HepG2 (cell line): Measurements from ENCODE around the gene LBX2. TPM values are rescaled to one million over a fixed set of nuclear protein-coding genes. Genes with fewer than 3 reads are reported as not detected.

Experiments used
- CHD2 ChIP-seq: IDR thresholded peaks from 2 replicates; pipeline ENCODE4 v1.6.1; 2011; ENCODE audit warnings: low read depth, low read length, improper control_type of control experiment
- EHMT2 ChIP-seq: fragments of 200-600 bp; sonication (generic); IDR thresholded peaks from 2 replicates; pipeline ENCODE4 v1.7.0; 2017; ENCODE audit warnings: antibody characterized with exemption, low read depth, low read length, borderline replicate concordance
- EZH2 ChIP-seq: conservative IDR thresholded peaks from 2 replicates; pipeline ENCODE4 v1.6.1; 2012; ENCODE audit warnings: mild to moderate bottlenecking, low read depth, low read length, moderate library complexity
- FOXJ3 ChIP-seq: sonication (generic); formaldehyde crosslinking; IDR thresholded peaks from 2 replicates; pipeline ENCODE4 v1.4.0; 2020; ENCODE audit warnings: missing genetic modification reagents, mild to moderate bottlenecking, borderline replicate concordance
- FOXM1 ChIP-seq: sonication (generic); formaldehyde crosslinking; IDR thresholded peaks from 2 replicates; pipeline ENCODE4 v1.5.0; 2020; ENCODE audit warnings: missing genetic modification reagents
- MED1 ChIP-seq: sonication (generic); formaldehyde crosslinking; IDR thresholded peaks from 2 replicates; pipeline ENCODE4 v1.4.0; 2020; ENCODE audit warnings: missing genetic modification reagents
- MED8 ChIP-seq: sonication (generic); formaldehyde crosslinking; IDR thresholded peaks from 2 replicates; pipeline ENCODE4 v1.8.1; 2023; ENCODE audit warnings: mild to moderate bottlenecking, missing genetic modification reagents; ENCODE audit not compliant: insufficient replicate concordance
- NFE2L2 ChIP-seq: fragments of 150-350 bp; IDR thresholded peaks from 2 replicates; pipeline ENCODE4 v1.6.1; 2014; ENCODE audit warnings: low read length
- NFYC ChIP-seq: IDR thresholded peaks from 2 replicates; pipeline ENCODE4 v1.6.1; 2016; ENCODE audit warnings: missing genetic modification reagents, missing compliant biosample characterization
- PPARG ChIP-seq: conservative IDR thresholded peaks from 2 replicates; pipeline ENCODE4 v1.6.1; 2016; ENCODE audit warnings: missing biosample characterization, missing genetic modification reagents
- SMARCC2 ChIP-seq: fragments of 450-650 bp; IDR thresholded peaks from 2 replicates; pipeline ENCODE4 v1.6.1; 2017; ENCODE audit warnings: antibody characterized with exemption, mild to moderate bottlenecking
- SPEN ChIP-seq: sonication (generic); formaldehyde crosslinking; IDR thresholded peaks from 2 replicates; pipeline ENCODE4 v1.5.1; 2020; ENCODE audit warnings: low read depth, mild to moderate bottlenecking, missing genetic modification reagents
- ZC3H13 ChIP-seq: sonication (generic); formaldehyde crosslinking; IDR thresholded peaks from 2 replicates; pipeline ENCODE4 v1.8.1; 2023; ENCODE audit warnings: mild to moderate bottlenecking, missing genetic modification reagents, moderate library complexity
- ZNF12 ChIP-seq: sonication (generic); formaldehyde crosslinking; IDR thresholded peaks from 2 replicates; pipeline ENCODE4 v1.5.0; 2020; ENCODE audit warnings: missing genetic modification reagents
- ZNF343 ChIP-seq: sonication (generic); formaldehyde crosslinking; IDR thresholded peaks from 2 replicates; pipeline ENCODE4 v1.4.0; 2020; ENCODE audit warnings: mild to moderate bottlenecking, missing genetic modification reagents
- ZNF354B ChIP-seq: sonication (generic); formaldehyde crosslinking; IDR thresholded peaks from 2 replicates; pipeline ENCODE4 v1.8.0; 2022; ENCODE audit warnings: mild to moderate bottlenecking, missing genetic modification reagents
- ZSCAN30 ChIP-seq: sonication (generic); formaldehyde crosslinking; IDR thresholded peaks from 2 replicates; pipeline ENCODE4 v1.5.0; 2020; ENCODE audit warnings: mild to moderate bottlenecking, missing genetic modification reagents
- polyA plus RNA-seq, 8 experiments: library from polyadenylated mRNA; depleted of rRNA in 3 of 8; stranded (reverse) in 7 of 8; unstranded in 1 of 8; fragments of >200 nt; fragmentation: Illumina TruSeq in 4 of 8; extraction: Trizol in 4 of 8; gene quantifications; 2 replicates each; pipeline versions ENCODE4 v1.2.1 to v1.2.3, GENCODE V29; 2011 to 2016; ENCODE audit warnings: low read depth in 4 of 8, missing spikeins in 1 of 8, mixed read lengths in 1 of 8; ENCODE audit not compliant: insufficient read depth in 1 of 8
- total RNA-seq, 5 experiments: library from RNA; depleted of rRNA; stranded (reverse); fragments of >200 nt; fragmentation: Illumina TruSeq; extraction: Trizol; gene quantifications; 2 replicates each; pipeline ENCODE4 v1.2.3, GENCODE V29; 2016; ENCODE audit warnings: low read depth in 1 of 5
- TF ChIP-seq, protein P1 (sequence below): sonication (generic); formaldehyde crosslinking; IDR thresholded peaks from 2 replicates; pipeline ENCODE4 v1.5.1; 2020; ENCODE audit warnings: missing genetic modification reagents, mild to moderate bottlenecking, borderline replicate concordance
- TF ChIP-seq, protein P2 (sequence below): sonication (generic); formaldehyde crosslinking; IDR thresholded peaks from 2 replicates; pipeline ENCODE4 v1.4.0; 2020; ENCODE audit warnings: missing genetic modification reagents, low read depth, mild to moderate bottlenecking, borderline replicate concordance
- TF ChIP-seq, protein P3 (sequence below): IDR thresholded peaks from 2 replicates; pipeline ENCODE4 v1.6.1; 2016; ENCODE audit warnings: low read depth, borderline replicate concordance
- TF ChIP-seq, protein P4 (sequence below): sonication (generic); formaldehyde crosslinking; IDR thresholded peaks from 2 replicates; pipeline ENCODE4 v1.5.0; 2020; ENCODE audit warnings: missing genetic modification reagents
- TF ChIP-seq, protein P5 (sequence below): sonication (generic); formaldehyde crosslinking; IDR thresholded peaks from 2 replicates; pipeline ENCODE4 v1.8.1; 2023; ENCODE audit warnings: mild to moderate bottlenecking, missing genetic modification reagents
- TF ChIP-seq, protein P6 (sequence below): sonication (generic); formaldehyde crosslinking; IDR thresholded peaks from 2 replicates; pipeline ENCODE4 v1.5.0; 2020; ENCODE audit warnings: mild to moderate bottlenecking, missing genetic modification reagents, moderate library complexity

Gene LBX2
- total and polyA plus RNA-seq, 2 of the 13 experiments (the other 11 are each of a cell fraction or from before 2014, with no cell fraction given), result 6.4 to 8.1 TPM

DNA sequence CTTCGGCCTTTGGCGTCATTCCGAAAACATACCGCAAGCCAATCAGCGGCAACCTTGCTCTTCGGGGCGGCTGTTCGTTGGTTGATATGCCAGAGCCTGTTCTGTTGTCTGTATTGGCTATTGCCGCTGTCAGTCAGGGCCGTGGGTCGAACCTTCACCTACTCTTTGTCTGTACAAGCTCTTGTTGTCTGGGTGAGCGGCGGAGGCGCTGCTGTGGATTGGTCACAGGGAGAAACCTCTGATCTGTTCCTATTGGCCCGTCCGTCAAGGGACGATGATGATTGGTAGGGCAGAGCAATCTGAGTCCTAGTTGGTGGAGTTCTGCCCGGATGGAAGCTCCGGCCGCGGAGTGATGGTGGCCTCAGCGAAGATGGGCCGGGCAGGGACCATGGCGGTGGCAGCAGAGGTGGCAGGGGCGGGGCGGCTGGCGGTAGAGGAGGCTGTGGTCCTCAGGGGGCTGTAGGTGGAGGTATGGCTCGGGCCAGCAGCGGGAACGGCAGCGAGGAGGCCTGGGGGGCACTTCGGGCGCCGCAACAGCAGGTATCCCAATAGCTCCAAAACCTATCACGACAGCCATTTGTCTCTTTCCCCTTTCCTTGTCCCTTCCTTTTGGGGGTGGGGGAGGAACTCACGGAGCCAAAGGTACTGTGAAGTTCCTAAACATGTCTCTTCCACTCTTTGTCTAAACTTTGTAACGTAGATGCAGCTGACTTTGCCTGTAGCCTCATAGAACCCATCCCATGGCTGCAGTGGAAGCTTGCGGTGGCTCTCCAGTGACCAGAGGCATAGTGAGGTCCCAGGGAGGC lies 41.1 kb downstream of the LBX2 start, which contains the start of gene WBP1 (continued):
- TF ChIP-seq, protein P1, sequence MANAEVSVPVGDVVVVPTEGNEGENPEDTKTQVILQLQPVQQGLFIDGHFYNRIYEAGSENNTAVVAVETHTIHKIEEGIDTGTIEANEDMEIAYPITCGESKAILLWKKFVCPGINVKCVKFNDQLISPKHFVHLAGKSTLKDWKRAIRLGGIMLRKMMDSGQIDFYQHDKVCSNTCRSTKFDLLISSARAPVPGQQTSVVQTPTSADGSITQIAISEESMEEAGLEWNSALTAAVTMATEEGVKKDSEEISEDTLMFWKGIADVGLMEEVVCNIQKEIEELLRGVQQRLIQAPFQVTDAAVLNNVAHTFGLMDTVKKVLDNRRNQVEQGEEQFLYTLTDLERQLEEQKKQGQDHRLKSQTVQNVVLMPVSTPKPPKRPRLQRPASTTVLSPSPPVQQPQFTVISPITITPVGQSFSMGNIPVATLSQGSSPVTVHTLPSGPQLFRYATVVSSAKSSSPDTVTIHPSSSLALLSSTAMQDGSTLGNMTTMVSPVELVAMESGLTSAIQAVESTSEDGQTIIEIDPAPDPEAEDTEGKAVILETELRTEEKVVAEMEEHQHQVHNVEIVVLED (CRISPR knock-in tag), result peak; percentile 36; the same call in 1 of the 2 replicates
- TF ChIP-seq ZSCAN30 (CRISPR knock-in tag) (no peak), EZH2 (no peak), ZNF12 (CRISPR knock-in tag) (no peak), MED1 (CRISPR knock-in tag) (peak; percentile 4; the same call in 1 of the 2 replicates), CHD2 (peak; percentile 63; the same call in 1 of the 2 replicates), ZNF343 (CRISPR knock-in tag) (0 out of 2 replicates have a peak, but pooled peaks have one; percentile 12), ZNF354B (CRISPR knock-in tag) (no peak), NFE2L2 (no peak), ZC3H13 (CRISPR knock-in tag) (peak; percentile 23; the same call in 1 of the 2 replicates), FOXM1 (CRISPR knock-in tag) (0 out of 2 replicates have a peak, but pooled peaks have one; percentile 70), PPARG (CRISPR knock-in tag) (peak; percentile 95), FOXJ3 (CRISPR knock-in tag) (no peak; the same call in 1 of the 2 replicates), MED8 (no peak), NFYC (CRISPR knock-in tag) (peak; percentile 97), EHMT2 (no peak), SMARCC2 (no peak), SPEN (0 out of 2 replicates have a peak, but pooled peaks have one; percentile 9)
- TF ChIP-seq, protein P2, sequence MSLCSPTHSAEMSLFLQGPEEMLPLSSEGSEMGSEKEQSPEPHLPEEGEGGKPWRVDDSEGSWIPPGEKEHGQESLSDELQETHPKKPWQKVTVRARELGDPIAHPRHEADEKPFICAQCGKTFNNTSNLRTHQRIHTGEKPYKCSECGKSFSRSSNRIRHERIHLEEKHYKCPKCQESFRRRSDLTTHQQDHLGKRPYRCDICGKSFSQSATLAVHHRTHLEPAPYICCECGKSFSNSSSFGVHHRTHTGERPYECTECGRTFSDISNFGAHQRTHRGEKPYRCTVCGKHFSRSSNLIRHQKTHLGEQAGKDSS (CRISPR knock-in tag), result no peak
- TF ChIP-seq, protein P3, sequence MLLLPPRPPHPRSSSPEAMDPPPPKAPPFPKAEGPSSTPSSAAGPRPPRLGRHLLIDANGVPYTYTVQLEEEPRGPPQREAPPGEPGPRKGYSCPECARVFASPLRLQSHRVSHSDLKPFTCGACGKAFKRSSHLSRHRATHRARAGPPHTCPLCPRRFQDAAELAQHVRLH (CRISPR knock-in tag), result no peak
- TF ChIP-seq, protein P4, sequence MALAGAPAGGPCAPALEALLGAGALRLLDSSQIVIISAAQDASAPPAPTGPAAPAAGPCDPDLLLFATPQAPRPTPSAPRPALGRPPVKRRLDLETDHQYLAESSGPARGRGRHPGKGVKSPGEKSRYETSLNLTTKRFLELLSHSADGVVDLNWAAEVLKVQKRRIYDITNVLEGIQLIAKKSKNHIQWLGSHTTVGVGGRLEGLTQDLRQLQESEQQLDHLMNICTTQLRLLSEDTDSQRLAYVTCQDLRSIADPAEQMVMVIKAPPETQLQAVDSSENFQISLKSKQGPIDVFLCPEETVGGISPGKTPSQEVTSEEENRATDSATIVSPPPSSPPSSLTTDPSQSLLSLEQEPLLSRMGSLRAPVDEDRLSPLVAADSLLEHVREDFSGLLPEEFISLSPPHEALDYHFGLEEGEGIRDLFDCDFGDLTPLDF (CRISPR knock-in tag), result 0 out of 2 replicates have a peak, but pooled peaks have one; percentile 37
- TF ChIP-seq, protein P5, sequence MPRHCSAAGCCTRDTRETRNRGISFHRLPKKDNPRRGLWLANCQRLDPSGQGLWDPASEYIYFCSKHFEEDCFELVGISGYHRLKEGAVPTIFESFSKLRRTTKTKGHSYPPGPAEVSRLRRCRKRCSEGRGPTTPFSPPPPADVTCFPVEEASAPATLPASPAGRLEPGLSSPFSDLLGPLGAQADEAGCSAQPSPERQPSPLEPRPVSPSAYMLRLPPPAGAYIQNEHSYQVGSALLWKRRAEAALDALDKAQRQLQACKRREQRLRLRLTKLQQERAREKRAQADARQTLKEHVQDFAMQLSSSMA (CRISPR knock-in tag), result no peak
- TF ChIP-seq, protein P6, sequence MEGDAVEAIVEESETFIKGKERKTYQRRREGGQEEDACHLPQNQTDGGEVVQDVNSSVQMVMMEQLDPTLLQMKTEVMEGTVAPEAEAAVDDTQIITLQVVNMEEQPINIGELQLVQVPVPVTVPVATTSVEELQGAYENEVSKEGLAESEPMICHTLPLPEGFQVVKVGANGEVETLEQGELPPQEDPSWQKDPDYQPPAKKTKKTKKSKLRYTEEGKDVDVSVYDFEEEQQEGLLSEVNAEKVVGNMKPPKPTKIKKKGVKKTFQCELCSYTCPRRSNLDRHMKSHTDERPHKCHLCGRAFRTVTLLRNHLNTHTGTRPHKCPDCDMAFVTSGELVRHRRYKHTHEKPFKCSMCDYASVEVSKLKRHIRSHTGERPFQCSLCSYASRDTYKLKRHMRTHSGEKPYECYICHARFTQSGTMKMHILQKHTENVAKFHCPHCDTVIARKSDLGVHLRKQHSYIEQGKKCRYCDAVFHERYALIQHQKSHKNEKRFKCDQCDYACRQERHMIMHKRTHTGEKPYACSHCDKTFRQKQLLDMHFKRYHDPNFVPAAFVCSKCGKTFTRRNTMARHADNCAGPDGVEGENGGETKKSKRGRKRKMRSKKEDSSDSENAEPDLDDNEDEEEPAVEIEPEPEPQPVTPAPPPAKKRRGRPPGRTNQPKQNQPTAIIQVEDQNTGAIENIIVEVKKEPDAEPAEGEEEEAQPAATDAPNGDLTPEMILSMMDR (CRISPR knock-in tag), result no peak
